HepG2 (cell line): Measurements from ENCODE around the gene TRIM54. TPM values are rescaled to one million over a fixed set of nuclear protein-coding genes. Genes with fewer than 3 reads are reported as not detected.

Experiments used
- ATAC-seq: fragments of 200-7000 bp; cut with Tn5 transposase; 3 replicates; pipeline ENCODE4 v1.9.1; 2020; ENCODE audit warnings: mild to moderate bottlenecking, moderate library complexity
- BruUV-seq: library from RNA; stranded (reverse); fragments of 400-500 nt; replicated peaks from 2 replicates; lab custom pipeline; 2021; lab: Mats Ljungman, UMichigan
- CTCF ChIA-PET: fragments of 300-600 bp; formaldehyde crosslinking; extraction: SDS; loops from one replicate; lab custom pipeline; 2021; ENCODE audit warnings: low total read pairs, inconsistent platforms, low intra/inter-chr PET ratio; lab: Yijun Ruan, JAX
- POLR2A ChIA-PET: fragments of 350-600 bp; sonication (Branson Sonifier 250); formaldehyde crosslinking; loops from one replicate; lab custom pipeline; 2020; ENCODE audit warnings: antibody characterized with exemption, inconsistent platforms; lab: Yijun Ruan, JAX
- DNase-seq: peaks from one replicate; pipeline ENCODE4 v3.0.0-alpha.2; 2015; ENCODE audit warnings: low spot score
- FAIRE-seq: peaks from 3 replicates; lab custom pipeline; 2011; peaks lifted over from hg19 to GRCh38; lab: Jason Lieb, UNC
- H2AFZ ChIP-seq: one replicate; pipeline ENCODE4 v1.6.1; 2011; ENCODE audit warnings: low read length, inconsistent platforms
- H3K27ac ChIP-seq: fragments of 300-600 bp; 3 replicates; pipeline ENCODE4 v1.8.0; 2011; ENCODE audit warnings: mixed run types, mild to moderate bottlenecking, mixed read lengths, low read length, inconsistent platforms; ENCODE audit not compliant: insufficient read depth; ENCODE audit errors: extremely low read length
- H3K27me3 ChIP-seq, 2 experiments: fragments of 200-600 bp in 1 of 2; 2 replicates in 1 of 2; 3 replicates in 1 of 2; pipeline versions ENCODE4 v1.6.0 to v1.8.0; 2011; ENCODE audit warnings: low read length in 2 of 2, mild to moderate bottlenecking in 2 of 2, moderate library complexity in 2 of 2, inconsistent platforms in 1 of 2; ENCODE audit not compliant: insufficient read depth in 2 of 2, control insufficient read depth in 1 of 2
- H3K36me3 ChIP-seq, 2 experiments: fragments of 200-600 bp in 1 of 2; replicated peaks in 1 of 2; 2 replicates in 1 of 2; 3 replicates in 1 of 2; pipeline versions ENCODE4 v1.5.1 to v1.8.0; 2011; ENCODE audit warnings: low read length in 2 of 2, inconsistent platforms in 1 of 2; ENCODE audit not compliant: insufficient read depth in 2 of 2, control insufficient read depth in 1 of 2
- H3K4me1 ChIP-seq: 2 replicates; pipeline ENCODE4 v1.5.1; 2012; ENCODE audit warnings: low read length, inconsistent platforms; ENCODE audit not compliant: insufficient read depth
- H3K4me2 ChIP-seq: 2 replicates; pipeline ENCODE4 v1.6.0; 2011; ENCODE audit warnings: low read depth, low read length, inconsistent platforms
- H3K4me3 ChIP-seq, 3 experiments: fragments of 200-600 bp in 1 of 3; sonication (generic), shearing (Covaris generic) in 1 of 3; replicated peaks in 1 of 3; 2 replicates each; pipeline ENCODE4 v1.5.1; 2011 to 2016; ENCODE audit warnings: low read length in 3 of 3, inconsistent platforms in 2 of 3, low read depth in 2 of 3, mild to moderate bottlenecking in 2 of 3, control low read depth in 1 of 3, mixed read lengths in 1 of 3; ENCODE audit not compliant: insufficient read depth in 1 of 3
- H3K79me2 ChIP-seq: one replicate; pipeline ENCODE4 v1.6.1; 2011; ENCODE audit warnings: low read length, inconsistent platforms; ENCODE audit not compliant: insufficient read depth
- H3K9ac ChIP-seq: 2 replicates; pipeline ENCODE4 v1.6.0; 2011; ENCODE audit warnings: mild to moderate bottlenecking, low read depth, low read length, inconsistent platforms; ENCODE audit not compliant: insufficient read depth
- H3K9me3 ChIP-seq: 2 replicates; pipeline ENCODE4 v1.5.1; 2012; ENCODE audit warnings: mild to moderate bottlenecking, low read length
- H4K20me1 ChIP-seq: 2 replicates; pipeline ENCODE4 v1.6.0; 2011; ENCODE audit warnings: inconsistent platforms, mild to moderate bottlenecking, low read length, moderate library complexity; ENCODE audit not compliant: insufficient read depth
- AGO2 ChIP-seq: fragments of 200-400 bp; formaldehyde crosslinking; optimal IDR thresholded peaks from 2 replicates; pipeline ENCODE3; 2017; ENCODE audit warnings: mild to moderate bottlenecking, low read depth, low read length, moderate library complexity
- NFE2 ChIP-seq: sonication (generic); formaldehyde crosslinking; IDR thresholded peaks from 2 replicates; pipeline ENCODE4 v1.4.0; 2020; ENCODE audit warnings: missing genetic modification reagents
- ZBTB33 ChIP-seq: sonication (generic); formaldehyde crosslinking; IDR thresholded peaks from 2 replicates; pipeline ENCODE4 v1.4.0; 2020; ENCODE audit warnings: missing genetic modification reagents
- WGBS: methylation state at CpG from one replicate; pipeline ENCODE4 v1.1.6; 2017; ENCODE audit warnings: low lambda C conversion rate; 5-methylcytosine and 5-hydroxymethylcytosine counted together
- in situ Hi-C: cut with HindIII; loops from 2 replicates; pipeline ENCODE4 v1.10.0; 2017; ENCODE audit warnings: low pct_unique_long_range_greater_than_20kb; ENCODE audit not compliant: extremely low pct_ligation_motif_present
- intact Hi-C: fragments of 100-400 bp; cut with micrococcal nuclease; formaldehyde crosslinking; loops from one replicate; pipeline ENCODE4 v1.10.0; 2022; ENCODE audit not compliant: unreplicated experiment
- polyA plus RNA-seq, 8 experiments: library from polyadenylated mRNA; depleted of rRNA in 3 of 8; stranded (reverse) in 7 of 8; unstranded in 1 of 8; fragments of >200 nt; fragmentation: Illumina TruSeq in 4 of 8; extraction: Trizol in 4 of 8; gene quantifications; 2 replicates each; pipeline versions ENCODE4 v1.2.1 to v1.2.3, GENCODE V29; 2011 to 2016; ENCODE audit warnings: low read depth in 4 of 8, missing spikeins in 1 of 8, mixed read lengths in 1 of 8; ENCODE audit not compliant: insufficient read depth in 1 of 8
- total RNA-seq, 5 experiments: library from RNA; depleted of rRNA; stranded (reverse); fragments of >200 nt; fragmentation: Illumina TruSeq; extraction: Trizol; gene quantifications; 2 replicates each; pipeline ENCODE4 v1.2.3, GENCODE V29; 2016; ENCODE audit warnings: low read depth in 1 of 5
- TF ChIP-seq, protein P1 (sequence below): sonication (generic); formaldehyde crosslinking; IDR thresholded peaks from 2 replicates; pipeline ENCODE4 v1.4.0; 2020; ENCODE audit warnings: low read depth, mild to moderate bottlenecking, missing genetic modification reagents
- TF ChIP-seq, protein P2 (sequence below): sonication (generic); formaldehyde crosslinking; IDR thresholded peaks from 2 replicates; pipeline ENCODE4 v1.4.0; 2020; ENCODE audit warnings: missing genetic modification reagents

TRIM54 gene
- total and polyA plus RNA-seq, 2 of the 13 experiments (the other 11 are each of a cell fraction or from before 2014, with no cell fraction given), result 0.07 to 0.13 TPM

DNA sequence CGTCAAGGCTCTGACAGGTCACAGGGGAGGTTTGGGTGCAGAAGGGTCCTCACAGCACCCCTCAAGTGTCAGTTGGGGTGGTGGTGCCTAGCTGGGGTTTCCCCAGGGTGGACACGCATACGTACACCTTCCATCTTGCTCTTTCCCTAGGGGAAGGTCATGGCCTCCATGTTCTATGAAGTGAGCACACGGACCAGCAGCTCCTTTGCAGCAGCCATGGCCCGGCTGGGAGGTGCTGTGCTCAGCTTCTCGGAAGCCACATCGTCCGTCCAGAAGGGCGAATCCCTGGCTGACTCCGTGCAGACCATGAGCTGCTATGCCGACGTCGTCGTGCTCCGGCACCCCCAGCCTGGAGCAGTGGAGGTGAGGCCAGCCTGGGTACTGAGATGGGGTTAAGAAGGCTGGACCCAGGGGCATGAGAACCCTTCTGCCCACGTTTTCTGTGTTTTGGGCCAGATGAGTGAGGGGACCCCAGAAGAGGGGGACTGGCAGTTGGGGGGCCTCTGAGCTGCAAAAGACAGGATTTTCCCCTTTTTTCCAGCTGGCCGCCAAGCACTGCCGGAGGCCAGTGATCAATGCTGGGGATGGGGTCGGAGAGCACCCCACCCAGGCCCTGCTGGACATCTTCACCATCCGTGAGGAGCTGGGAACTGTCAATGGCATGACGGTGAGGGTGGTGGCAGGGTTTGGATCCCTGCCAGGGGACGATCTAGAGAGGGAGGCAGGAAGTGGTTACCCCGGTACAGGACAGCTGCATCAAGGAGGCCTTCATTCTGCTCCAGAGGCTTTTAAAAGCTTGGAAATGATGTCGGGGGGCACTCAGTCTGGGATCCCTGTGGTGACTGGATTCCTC, 40.2 kb upstream of the TRIM54 start:
- in situ Hi-C loops, result no loop called here
- H2AFZ ChIP-seq, result no peak overlapping the region
- H3K9ac ChIP-seq, result no peak overlapping the region
- 97% methylated on average over 19 of the region's 24 CpGs for WGBS
- POLR2A ChIA-PET, result interaction anchor here (1.4 kb wide), 1 partner anchor 29 kb away, joined by 4 read pairs; no protein-coding TSS in a partner anchor
- peaks cover 56 to 72% of the 10 kb centered on the region in 2 experiments for H3K36me3 ChIP-seq
- no peak for FAIRE-seq
- no peaks in the 10 kb centered on the region for H3K79me2 ChIP-seq
- BruUV-seq, result no TSS peak
- H3K9me3 ChIP-seq, result no peaks in the 10 kb centered on the region
- TF ChIP-seq, protein P1, sequence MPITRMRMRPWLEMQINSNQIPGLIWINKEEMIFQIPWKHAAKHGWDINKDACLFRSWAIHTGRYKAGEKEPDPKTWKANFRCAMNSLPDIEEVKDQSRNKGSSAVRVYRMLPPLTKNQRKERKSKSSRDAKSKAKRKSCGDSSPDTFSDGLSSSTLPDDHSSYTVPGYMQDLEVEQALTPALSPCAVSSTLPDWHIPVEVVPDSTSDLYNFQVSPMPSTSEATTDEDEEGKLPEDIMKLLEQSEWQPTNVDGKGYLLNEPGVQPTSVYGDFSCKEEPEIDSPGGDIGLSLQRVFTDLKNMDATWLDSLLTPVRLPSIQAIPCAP (CRISPR knock-in tag), result no peak
- TF ChIP-seq AGO2 (peak; percentile 34), NFE2 (CRISPR knock-in tag) (no peak), ZBTB33 (CRISPR knock-in tag) (no peak)
- TF ChIP-seq, protein P2, sequence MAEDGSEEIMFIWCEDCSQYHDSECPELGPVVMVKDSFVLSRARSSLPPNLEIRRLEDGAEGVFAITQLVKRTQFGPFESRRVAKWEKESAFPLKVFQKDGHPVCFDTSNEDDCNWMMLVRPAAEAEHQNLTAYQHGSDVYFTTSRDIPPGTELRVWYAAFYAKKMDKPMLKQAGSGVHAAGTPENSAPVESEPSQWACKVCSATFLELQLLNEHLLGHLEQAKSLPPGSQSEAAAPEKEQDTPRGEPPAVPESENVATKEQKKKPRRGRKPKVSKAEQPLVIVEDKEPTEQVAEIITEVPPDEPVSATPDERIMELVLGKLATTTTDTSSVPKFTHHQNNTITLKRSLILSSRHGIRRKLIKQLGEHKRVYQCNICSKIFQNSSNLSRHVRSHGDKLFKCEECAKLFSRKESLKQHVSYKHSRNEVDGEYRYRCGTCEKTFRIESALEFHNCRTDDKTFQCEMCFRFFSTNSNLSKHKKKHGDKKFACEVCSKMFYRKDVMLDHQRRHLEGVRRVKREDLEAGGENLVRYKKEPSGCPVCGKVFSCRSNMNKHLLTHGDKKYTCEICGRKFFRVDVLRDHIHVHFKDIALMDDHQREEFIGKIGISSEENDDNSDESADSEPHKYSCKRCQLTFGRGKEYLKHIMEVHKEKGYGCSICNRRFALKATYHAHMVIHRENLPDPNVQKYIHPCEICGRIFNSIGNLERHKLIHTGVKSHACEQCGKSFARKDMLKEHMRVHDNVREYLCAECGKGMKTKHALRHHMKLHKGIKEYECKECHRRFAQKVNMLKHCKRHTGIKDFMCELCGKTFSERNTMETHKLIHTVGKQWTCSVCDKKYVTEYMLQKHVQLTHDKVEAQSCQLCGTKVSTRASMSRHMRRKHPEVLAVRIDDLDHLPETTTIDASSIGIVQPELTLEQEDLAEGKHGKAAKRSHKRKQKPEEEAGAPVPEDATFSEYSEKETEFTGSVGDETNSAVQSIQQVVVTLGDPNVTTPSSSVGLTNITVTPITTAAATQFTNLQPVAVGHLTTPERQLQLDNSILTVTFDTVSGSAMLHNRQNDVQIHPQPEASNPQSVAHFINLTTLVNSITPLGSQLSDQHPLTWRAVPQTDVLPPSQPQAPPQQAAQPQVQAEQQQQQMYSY, result no peak
- TF ChIP-seq, all 625 proteins: peak for 1
- no peak overlapping the region for H3K27ac ChIP-seq
- H3K27me3 ChIP-seq, result no peaks in the 10 kb centered on the region
- no peak overlapping the region for H3K4me3 ChIP-seq
- ATAC-seq, result no peak
- no peak for DNase-seq
- no peaks in the 10 kb centered on the region for H3K4me1 ChIP-seq
- H4K20me1 ChIP-seq, result no peaks in the 10 kb centered on the region
- no peak overlapping the region for H3K4me2 ChIP-seq
- intact Hi-C loops, result no loop called here
- CTCF ChIA-PET, result no interaction called here
